ENCODE measurements around the gene PKNOX2. TPM values are rescaled to one million over a fixed set of nuclear protein-coding genes. Genes with fewer than 3 reads are reported as not detected.

Gene PKNOX2
- total RNA-seq, 6 experiments from 2014 or later, result 0.09 to 0.31 (median 0.14) TPM

- WGBS (ENCODE audit: insufficient coverage, low coverage, low lambda C conversion rate, missing lambda C conversion rate), result 34% methylated on average over 15 of the region's 20 CpGs
- H3K36me3 ChIP-seq, result no peaks in the 10 kb centered on the region
- DNase-seq (no peak), ATAC-seq (no peak)
- H3K4me1 ChIP-seq, result no peaks in the 10 kb centered on the region
- H3K4me3 ChIP-seq, result no peak overlapping the region
- TF ChIP-seq POLR2A (IDR thresholded peaks at IDR 0.05) (no peak), CTCF (IDR thresholded peaks at IDR 0.05) (no peak)
- no peaks in the 10 kb centered on the region for H3K9me3 ChIP-seq
- intact Hi-C loops (cut with DNase I), result no loop called here
- no peak overlapping the region for H3K27ac ChIP-seq
- no peaks in the 10 kb centered on the region for H3K27me3 ChIP-seq
Measured at GRCh38 chr11:125262194-125262829, 97.8 kb downstream of the PKNOX2 start.

GRCh38 chr11:125262830-125263218 is 98.3 kb downstream of the PKNOX2 start:
- Histone ChIP-seq H3K36me3 (no peaks in the 10 kb centered on the region), H3K4me1 (no peaks in the 10 kb centered on the region), H3K9me3 (no peaks in the 10 kb centered on the region), H3K4me3 (no peak overlapping the region), H3K27me3 (no peaks in the 10 kb centered on the region), H3K27ac (no peak overlapping the region)
- 9% methylated on average over 9 of the region's 10 CpGs for WGBS (ENCODE audit: insufficient coverage, low coverage, low lambda C conversion rate, missing lambda C conversion rate)
- peak in 2 of 4 donors; percentile 11 to 20 for ATAC-seq
- intact Hi-C loops (cut with DNase I), result no loop called here
- TF ChIP-seq CTCF (IDR thresholded peaks at IDR 0.05) (no peak), POLR2A (IDR thresholded peaks at IDR 0.05) (no peak)
- no peak for DNase-seq

GRCh38 chr11:125263268-125263790 is 98.8 kb downstream of the PKNOX2 start:
- TF ChIP-seq POLR2A (IDR thresholded peaks at IDR 0.05), result no peak
- TF ChIP-seq CTCF (IDR thresholded peaks at IDR 0.05), result no peak
- ATAC-seq (peak; percentile 44 to 72 (median 60)), DNase-seq (peak in 1 of 3 donors; percentile 27)
- H3K27me3 ChIP-seq, result no peaks in the 10 kb centered on the region
- no peaks in the 10 kb centered on the region for H3K9me3 ChIP-seq
- no peaks in the 10 kb centered on the region for H3K4me1 ChIP-seq
- WGBS (ENCODE audit: insufficient coverage, low coverage, low lambda C conversion rate, missing lambda C conversion rate), result 3% methylated on average over 5 of the region's 29 CpGs
- intact Hi-C loops (cut with DNase I), result no loop called here
- no peak overlapping the region for H3K4me3 ChIP-seq
- H3K36me3 ChIP-seq, result no peaks in the 10 kb centered on the region
- H3K27ac ChIP-seq, result no peak overlapping the region

GRCh38 chr11:125264100-125265022 is 99.8 kb downstream of the PKNOX2 start:
- ATAC-seq (no peak), DNase-seq (no peak)
- no peak overlapping the region for H3K27ac ChIP-seq
- intact Hi-C loops (cut with DNase I), result no loop called here
- no peak overlapping the region for H3K4me3 ChIP-seq
- H3K9me3 ChIP-seq, result no peaks in the 10 kb centered on the region
- 64% methylated on average over 6 of the region's 14 CpGs for WGBS (ENCODE audit: insufficient coverage, low coverage, low lambda C conversion rate, missing lambda C conversion rate)
- TF ChIP-seq POLR2A (IDR thresholded peaks at IDR 0.05) (no peak), CTCF (IDR thresholded peaks at IDR 0.05) (no peak)
- H3K36me3 ChIP-seq, result no peaks in the 10 kb centered on the region
- no peaks in the 10 kb centered on the region for H3K27me3 ChIP-seq
- H3K4me1 ChIP-seq, result no peaks in the 10 kb centered on the region
